CD4-positive, alpha-beta T cell treated with Interleukin-12 subunit alpha and Interleukin-12 subunit beta, for 1 hour (primary cell): ENCODE results near the gene SMS.
"Not testable (repeated sequence)": the region's sequence is repeated elsewhere in the genome, so short reads cannot be mapped to it uniquely, and the experiment has no call there.

Source experiments
- DNase-seq: peaks from one replicate; pipeline ENCODE4 v3.0.0-alpha.2; 2020

The SMS gene

GRCh38 chrX:21953195-21953830 lies 12.8 kb downstream of the SMS start:
- DNase-seq: not testable (repeated sequence)

GRCh38 chrX:21955403-21956189 lies 15.1 kb downstream of the SMS start:
- DNase-seq: no peak

GRCh38 chrX:21956783-21957182 lies 16.3 kb downstream of the SMS start:
- DNase-seq: no peak

- no peak for DNase-seq
Measured at GRCh38 chrX:21958187-21958586, 17.7 kb downstream of the SMS start.

GRCh38 chrX:21958916-21959315 lies 18.4 kb downstream of the SMS start:
- DNase-seq: no peak

GRCh38 chrX:21959362-21960051 lies 19.0 kb downstream of the SMS start:
- no peak for DNase-seq

- no peak for DNase-seq
Measured at GRCh38 chrX:21960569-21961541, 20.3 kb downstream of the SMS start.

GRCh38 chrX:21962361-21962760 lies 21.9 kb downstream of the SMS start:
- DNase-seq: no peak

- DNase-seq: no peak
Measured at GRCh38 chrX:21963269-21963668, 22.8 kb downstream of the SMS start.

- no peak for DNase-seq
Measured at GRCh38 chrX:21963731-21964405, 23.4 kb downstream of the SMS start.

- no peak for DNase-seq
Measured at GRCh38 chrX:21966866-21967265, 26.4 kb downstream of the SMS start.

GRCh38 chrX:21968333-21968732 lies 27.8 kb downstream of the SMS start:
- no peak for DNase-seq

GRCh38 chrX:21970326-21970725 lies 29.8 kb downstream of the SMS start:
- no peak for DNase-seq

GRCh38 chrX:21972046-21972445 lies 31.5 kb downstream of the SMS start:
- no peak for DNase-seq

GRCh38 chrX:21972721-21973120 lies 32.2 kb downstream of the SMS start:
- DNase-seq: peak; percentile 48

- no peak for DNase-seq
Measured at GRCh38 chrX:21973321-21974010, 33.0 kb downstream of the SMS start.

- DNase-seq: peak; percentile 18
Measured at GRCh38 chrX:21974011-21974385, 33.5 kb downstream of the SMS start.

GRCh38 chrX:21975242-21975641 lies 34.7 kb downstream of the SMS start:
- no peak for DNase-seq

- DNase-seq: no peak
Measured at GRCh38 chrX:21975812-21976211, 35.3 kb downstream of the SMS start.

GRCh38 chrX:21978346-21978745 lies 37.8 kb downstream of the SMS start:
- no peak for DNase-seq

- no peak for DNase-seq
Measured at GRCh38 chrX:21982311-21982710, 41.8 kb downstream of the SMS start.
